Calu3 (cell line): ENCODE measurements around the gene SMLR1. TPM values are rescaled to one million over a fixed set of nuclear protein-coding genes. Genes with fewer than 3 reads are reported as not detected.

Experiments
- BruUV-seq: library from RNA; stranded (reverse); fragments of 400-500 nt; replicated peaks from 2 replicates; lab custom pipeline; 2021; lab: Mats Ljungman, UMichigan
- CTCF ChIA-PET: fragments of 300-600 bp; sonication (Branson Sonifier 250); formaldehyde crosslinking; loops from one replicate; lab custom pipeline; 2022; ENCODE audit warnings: antibody characterized with exemption; lab: Charles Lee
- DNase-seq: peaks from one replicate; pipeline ENCODE4 v3.0.0; 2022
- H3K27ac Mint-ChIP-seq: one replicate; pipeline ENCODE4 v1.8.0; 2022; ENCODE audit warnings: mixed read lengths; ENCODE audit not compliant: unreplicated experiment
- H3K27me3 Mint-ChIP-seq: one replicate; pipeline ENCODE4 v1.8.0; 2022; ENCODE audit warnings: mixed read lengths; ENCODE audit not compliant: unreplicated experiment
- H3K36me3 Mint-ChIP-seq: one replicate; pipeline ENCODE4 v1.8.0; 2022; ENCODE audit warnings: mild to moderate bottlenecking, moderate library complexity, mixed read lengths; ENCODE audit not compliant: insufficient read depth, unreplicated experiment
- H3K4me1 Mint-ChIP-seq: one replicate; pipeline ENCODE4 v1.8.0; 2022; ENCODE audit warnings: mild to moderate bottlenecking, low read depth, mixed read lengths; ENCODE audit not compliant: unreplicated experiment
- H3K4me3 Mint-ChIP-seq: one replicate; pipeline ENCODE4 v1.8.0; 2022; ENCODE audit warnings: mild to moderate bottlenecking, low read depth, moderate library complexity, mixed read lengths; ENCODE audit not compliant: unreplicated experiment
- H3K9me3 Mint-ChIP-seq: one replicate; pipeline ENCODE4 v1.8.0; 2022; ENCODE audit warnings: low read depth, mixed read lengths; ENCODE audit not compliant: unreplicated experiment
- CTCF ChIP-seq: fragments of 200-600 bp; IDR thresholded peaks from one replicate; pipeline ENCODE4 v1.8.0; 2022; ENCODE audit warnings: antibody characterized with exemption; ENCODE audit not compliant: unreplicated experiment
- intact Hi-C: fragments of 100-400 bp; cut with micrococcal nuclease; formaldehyde crosslinking; loops from one replicate; pipeline ENCODE4 v1.10.0; 2022; ENCODE audit not compliant: unreplicated experiment
- total RNA-seq: library from RNA; stranded (reverse); gene quantifications from 2 replicates; pipeline ENCODE4 v1.2.3, GENCODE V29; 2022

Gene SMLR1
- total RNA-seq, 1 experiment from 2014 or later = not detected

DNA sequence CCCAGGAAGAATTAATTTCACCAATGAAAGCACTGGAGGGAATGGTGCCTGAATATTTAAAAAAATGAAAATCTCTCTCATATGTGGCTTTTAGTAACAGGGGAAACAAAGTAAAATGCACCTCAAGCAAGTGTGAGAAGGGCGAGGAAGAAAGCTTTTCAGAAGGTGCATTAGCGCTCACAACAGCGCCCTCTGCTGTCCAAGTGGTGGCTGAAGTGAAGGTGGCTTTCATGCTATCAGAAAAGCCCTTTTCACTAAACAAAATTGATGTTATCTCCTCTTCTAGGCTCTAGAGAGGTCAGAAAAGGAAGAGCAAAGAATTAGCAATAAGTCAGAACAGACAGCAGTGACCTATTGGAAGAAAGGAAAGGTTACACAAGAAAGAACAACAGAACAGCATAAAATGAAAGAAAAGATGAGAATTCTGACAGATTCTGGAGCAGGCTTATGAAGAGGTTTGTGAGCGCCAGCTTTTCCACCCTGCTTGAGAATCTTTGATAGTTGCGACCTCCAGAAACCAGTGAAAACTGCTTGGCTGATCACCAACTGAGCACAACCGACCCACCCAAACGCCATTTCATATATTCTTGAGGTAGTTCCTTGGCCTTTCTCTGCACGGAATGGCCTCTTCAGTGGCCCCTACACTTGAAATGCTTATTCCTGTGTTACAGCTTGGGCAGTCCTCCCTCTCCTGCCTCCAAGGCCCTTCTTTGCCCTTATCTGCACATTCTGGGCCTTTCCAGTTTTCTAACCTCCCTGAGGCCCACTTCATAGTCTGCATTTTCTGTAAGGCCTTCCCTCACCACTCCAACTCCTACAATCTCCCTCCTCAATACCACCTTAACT, 45.3 kb downstream of the SMLR1 start:
- Mint-ChIP-seq H3K4me3 (no peak overlapping the region), H3K9me3 (no peaks in the 10 kb centered on the region), H3K27ac (no peak overlapping the region), H3K36me3 (peaks cover 17% of the 10 kb centered on the region), H3K4me1 (no peaks in the 10 kb centered on the region), H3K27me3 (no peaks in the 10 kb centered on the region)
- intact Hi-C loops = loop anchor here (1.0 to 10.0 kb wide), 2 partner anchors 548 to 662 kb away; no protein-coding TSS in a partner anchor
- CTCF ChIA-PET = interaction anchor here (0.7 to 1.3 kb wide), 5 partner anchors 12 to 1148 kb away, joined by 3 to 9 read pairs (median 3); no protein-coding TSS in a partner anchor
- TF ChIP-seq CTCF = peak; percentile 89
- no TSS peak for BruUV-seq
- DNase-seq = peak; percentile 78

DNA sequence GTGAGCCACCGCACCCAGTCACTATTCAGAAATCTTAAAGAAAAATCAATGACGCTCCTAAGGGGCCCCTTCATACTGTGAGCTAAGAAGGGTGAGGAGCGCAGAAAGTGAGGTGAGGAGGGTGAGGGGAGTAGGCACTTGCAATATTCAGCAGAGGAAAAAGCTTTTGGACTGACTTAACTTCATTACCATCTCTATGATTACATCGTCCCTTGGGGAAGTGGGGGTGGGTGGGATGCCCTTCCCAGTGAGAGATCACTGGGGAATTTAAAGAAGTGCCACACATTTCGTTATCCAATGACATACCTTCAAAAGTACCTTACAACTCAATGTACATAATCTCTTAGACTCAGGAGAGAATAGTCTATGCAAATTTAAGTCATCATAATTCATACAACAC, 46.5 kb downstream of the SMLR1 start:
- no peak overlapping the region for H3K4me3 Mint-ChIP-seq
- intact Hi-C loops = loop anchor here (10.0 kb wide), 1 partner anchor 549 kb away; no protein-coding TSS in a partner anchor
- H3K27me3 Mint-ChIP-seq = no peaks in the 10 kb centered on the region
- no peaks in the 10 kb centered on the region for H3K4me1 Mint-ChIP-seq
- H3K36me3 Mint-ChIP-seq = peaks cover 17% of the 10 kb centered on the region
- no TSS peak for BruUV-seq
- CTCF ChIA-PET = interaction anchor here (0.7 to 1.0 kb wide), 2 partner anchors 39 to 241 kb away, joined by 3 read pairs; no protein-coding TSS in a partner anchor
- no peak overlapping the region for H3K27ac Mint-ChIP-seq
- no peak for DNase-seq
- H3K9me3 Mint-ChIP-seq = no peaks in the 10 kb centered on the region
- TF ChIP-seq CTCF = no peak

GRCh38 chr6:130879826-130880225, 52.6 kb downstream of the SMLR1 start:
- CTCF ChIA-PET = no interaction called here
- H3K4me3 Mint-ChIP-seq = no peak overlapping the region
- no peaks in the 10 kb centered on the region for H3K27me3 Mint-ChIP-seq
- no TSS peak for BruUV-seq
- intact Hi-C loops = loop anchor here (10.0 kb wide), 1 partner anchor 555 kb away; no protein-coding TSS in a partner anchor
- DNase-seq = no peak
- no peaks in the 10 kb centered on the region for H3K36me3 Mint-ChIP-seq
- no peaks in the 10 kb centered on the region for H3K4me1 Mint-ChIP-seq
- no peak overlapping the region for H3K27ac Mint-ChIP-seq
- no peaks in the 10 kb centered on the region for H3K9me3 Mint-ChIP-seq
- TF ChIP-seq CTCF = no peak

DNA sequence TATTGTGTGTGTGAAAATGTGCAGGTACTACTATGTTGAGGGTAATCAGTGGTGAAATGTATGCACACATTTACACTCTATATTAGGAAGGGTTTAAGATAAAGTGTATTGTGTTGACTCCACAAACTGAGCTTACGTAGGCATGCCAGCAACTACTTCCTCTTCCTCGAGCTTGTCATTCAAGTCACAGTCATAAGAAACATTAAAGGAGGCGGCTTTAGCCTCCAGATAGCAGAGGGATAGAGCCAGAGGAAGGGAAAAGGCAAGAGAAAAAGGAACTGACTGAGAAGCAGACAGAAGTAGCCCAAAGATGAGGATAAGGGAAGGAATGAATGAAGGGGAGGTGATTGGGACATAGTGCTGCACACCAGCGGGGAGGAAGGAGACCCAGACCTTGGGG, 55.2 kb downstream of the SMLR1 start:
- intact Hi-C loops = no loop called here
- Mint-ChIP-seq H3K27me3 (no peaks in the 10 kb centered on the region), H3K36me3 (no peaks in the 10 kb centered on the region), H3K27ac (no peak overlapping the region), H3K4me1 (peaks cover 9% of the 10 kb centered on the region), H3K9me3 (no peaks in the 10 kb centered on the region), H3K4me3 (no peak overlapping the region)
- TF ChIP-seq CTCF = no peak
- CTCF ChIA-PET = no interaction called here
- DNase-seq = no peak
- BruUV-seq = no TSS peak
